Body of pancreas (tissue), 4 donors: ENCODE data around the gene ATG10.

ENCODE experiments used
- CTCF ChIP-seq, 7 experiments: fragments of 450-650 bp in 4 of 7; fragments of 200-600 bp in 3 of 7; sonication (generic) in 3 of 7; IDR thresholded peaks; one replicate each; pipeline ENCODE4 v1.5.1; 2016 to 2019; ENCODE audit warnings: antibody characterized with exemption in 7 of 7
- POLR2A ChIP-seq, 3 donors: fragments of 450-650 bp; IDR thresholded peaks; one replicate each; pipeline ENCODE4 v1.6.1; 2016; ENCODE audit warnings: antibody characterized with exemption in 3 of 3, mild to moderate bottlenecking in 2 of 3

- TF ChIP-seq CTCF (IDR thresholded peaks at IDR 0.05) (no peak), POLR2A (IDR thresholded peaks at IDR 0.05) (no peak)
These were observed 139.4 kb downstream of the ATG10 start for GRCh38 chr5:82111191-82111590.
